Dermis microvascular lymphatic vessel endothelial cell (primary cell): ENCODE data around the gene TEKT5. TPM values are rescaled to one million over a fixed set of nuclear protein-coding genes. Genes with fewer than 3 reads are reported as not detected.

Source experiments
- DNase-seq, 2 donors: peaks; one replicate each; pipeline versions ENCODE4 v3.0.0 to v3.0.0-alpha.2; 2010; ENCODE audit warnings: low read depth in 2 of 2
- total RNA-seq: library from RNA; depleted of rRNA; stranded (reverse); fragments of >200 nt; gene quantifications from 2 replicates; pipeline ENCODE4 v1.2.1, GENCODE V29; 2014

Gene TEKT5
- total RNA-seq, 1 donor from 2014 or later: not detected

DNA sequence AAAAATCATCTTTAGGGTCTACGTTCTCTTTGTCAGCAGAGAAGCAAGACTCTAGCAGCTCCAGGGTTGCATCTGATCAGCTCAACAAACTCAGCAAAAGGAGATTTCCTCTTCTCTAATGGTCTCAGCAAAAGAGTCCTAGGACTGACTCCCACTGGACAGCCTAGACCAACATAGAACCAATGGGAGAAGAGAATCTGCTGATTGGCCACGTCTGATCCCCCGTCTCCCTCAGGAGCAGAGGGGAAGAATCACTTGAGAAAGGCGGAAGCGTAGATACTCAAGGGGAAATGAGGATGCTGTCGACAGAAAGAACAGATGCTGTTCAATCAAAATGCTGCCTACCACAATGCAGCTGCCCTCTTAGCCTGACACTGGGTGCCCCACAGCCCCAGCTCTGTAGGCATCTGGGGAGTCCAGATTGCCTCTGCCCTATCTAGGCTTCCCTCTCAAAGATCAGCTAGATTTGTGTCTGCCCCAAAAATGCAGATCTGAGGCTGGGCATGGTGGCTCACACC lies 82.8 kb downstream of the TEKT5 start:
- no peak for DNase-seq

- no peak for DNase-seq
These were observed 84.1 kb downstream of the TEKT5 start for GRCh38 chr16:10610499-10611184.

DNA sequence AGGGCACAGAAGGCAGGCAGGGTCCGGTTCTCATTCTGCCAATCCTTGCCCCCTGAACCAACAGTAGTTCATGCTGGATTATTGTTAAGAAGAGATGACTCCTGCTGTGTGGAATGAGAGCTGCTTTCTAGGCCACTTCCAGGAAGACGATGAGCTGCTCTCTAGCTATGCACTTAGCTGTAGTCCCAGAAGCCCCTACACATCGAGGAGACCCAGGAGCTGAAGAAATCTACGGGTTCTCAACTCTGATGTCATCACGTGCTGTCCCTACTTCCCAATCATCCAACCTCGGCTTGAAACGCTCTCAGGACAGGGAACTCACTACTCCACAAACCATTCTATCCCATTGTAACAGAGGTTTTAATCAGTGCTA lies 85.3 kb downstream of the TEKT5 start:
- DNase-seq: no peak

DNA sequence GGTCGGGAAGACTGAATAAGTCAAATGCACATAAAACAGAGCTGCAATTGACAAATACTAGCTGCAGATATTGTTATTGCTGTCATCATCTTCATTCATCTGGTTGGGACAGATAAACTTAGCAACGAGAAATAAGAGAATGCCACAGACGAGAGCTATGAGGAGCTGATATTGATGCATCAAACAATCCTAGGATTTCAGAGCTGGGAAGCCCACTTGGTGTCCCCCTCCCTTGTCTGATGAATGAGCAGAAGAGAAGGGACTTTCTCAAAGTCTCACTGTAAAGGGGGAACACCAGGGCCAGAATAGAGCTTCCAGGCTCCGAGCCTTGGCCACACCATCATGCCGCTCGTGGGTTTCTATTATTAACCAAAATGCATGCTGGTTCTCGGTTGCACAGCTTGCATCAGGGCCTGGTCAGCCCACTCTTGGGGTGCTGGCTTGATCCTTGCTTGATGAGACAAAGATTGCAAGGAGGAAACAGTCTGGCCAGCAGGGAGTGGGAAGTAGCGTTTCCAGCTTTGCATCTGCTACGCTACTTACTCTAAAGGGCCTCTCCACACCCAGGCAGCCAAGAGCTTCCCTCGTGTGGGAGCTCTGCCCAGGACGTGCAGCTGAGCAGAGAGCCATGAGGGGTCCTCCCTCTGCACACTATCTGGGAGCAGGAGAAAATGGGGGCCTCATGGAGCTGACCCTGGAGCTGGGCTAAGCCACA lies 85.9 kb downstream of the TEKT5 start:
- no peak for DNase-seq

DNA sequence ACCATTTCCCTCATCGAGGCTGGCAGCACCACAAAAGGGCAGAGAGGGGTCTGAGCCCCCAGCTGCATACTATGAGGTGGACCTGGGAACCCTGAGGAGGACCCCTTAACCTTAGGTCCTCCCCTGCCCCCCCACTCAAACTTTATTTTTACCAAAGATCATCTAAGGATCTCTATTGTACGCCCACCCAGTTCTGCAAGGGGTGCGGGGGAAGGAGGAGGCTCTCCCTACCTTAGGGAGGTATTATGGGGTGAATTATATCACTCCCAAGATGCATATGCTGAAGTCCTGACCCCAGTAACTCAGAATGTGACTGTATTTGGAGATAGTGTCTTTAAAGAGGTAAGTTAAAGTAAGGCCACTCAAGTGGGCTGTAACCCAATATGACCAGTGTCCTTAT lies 87.6 kb downstream of the TEKT5 start:
- no peak for DNase-seq

DNA sequence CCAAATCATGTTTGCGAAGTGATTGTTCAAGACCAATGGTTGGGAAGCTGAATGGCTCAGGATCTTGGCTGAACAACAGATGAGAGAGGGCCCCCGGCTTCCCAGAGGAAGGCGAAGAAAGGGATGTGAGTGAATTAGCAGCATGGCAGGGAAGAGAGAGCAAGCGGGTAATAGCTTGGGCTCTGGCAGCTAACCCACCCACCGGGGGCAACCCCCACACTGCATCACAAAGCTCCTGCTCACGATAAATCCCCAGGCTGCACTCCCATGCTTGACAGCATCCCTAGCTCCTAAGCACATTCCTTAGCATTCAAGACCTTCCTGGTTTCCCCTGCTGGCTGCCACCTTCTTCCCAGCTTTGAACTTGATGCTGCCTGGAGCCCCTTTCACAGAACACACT lies 88.1 kb downstream of the TEKT5 start:
- DNase-seq: no peak

GRCh38 chr16:10605636-10606035 lies 89.1 kb downstream of the TEKT5 start:
- DNase-seq: no peak

DNA sequence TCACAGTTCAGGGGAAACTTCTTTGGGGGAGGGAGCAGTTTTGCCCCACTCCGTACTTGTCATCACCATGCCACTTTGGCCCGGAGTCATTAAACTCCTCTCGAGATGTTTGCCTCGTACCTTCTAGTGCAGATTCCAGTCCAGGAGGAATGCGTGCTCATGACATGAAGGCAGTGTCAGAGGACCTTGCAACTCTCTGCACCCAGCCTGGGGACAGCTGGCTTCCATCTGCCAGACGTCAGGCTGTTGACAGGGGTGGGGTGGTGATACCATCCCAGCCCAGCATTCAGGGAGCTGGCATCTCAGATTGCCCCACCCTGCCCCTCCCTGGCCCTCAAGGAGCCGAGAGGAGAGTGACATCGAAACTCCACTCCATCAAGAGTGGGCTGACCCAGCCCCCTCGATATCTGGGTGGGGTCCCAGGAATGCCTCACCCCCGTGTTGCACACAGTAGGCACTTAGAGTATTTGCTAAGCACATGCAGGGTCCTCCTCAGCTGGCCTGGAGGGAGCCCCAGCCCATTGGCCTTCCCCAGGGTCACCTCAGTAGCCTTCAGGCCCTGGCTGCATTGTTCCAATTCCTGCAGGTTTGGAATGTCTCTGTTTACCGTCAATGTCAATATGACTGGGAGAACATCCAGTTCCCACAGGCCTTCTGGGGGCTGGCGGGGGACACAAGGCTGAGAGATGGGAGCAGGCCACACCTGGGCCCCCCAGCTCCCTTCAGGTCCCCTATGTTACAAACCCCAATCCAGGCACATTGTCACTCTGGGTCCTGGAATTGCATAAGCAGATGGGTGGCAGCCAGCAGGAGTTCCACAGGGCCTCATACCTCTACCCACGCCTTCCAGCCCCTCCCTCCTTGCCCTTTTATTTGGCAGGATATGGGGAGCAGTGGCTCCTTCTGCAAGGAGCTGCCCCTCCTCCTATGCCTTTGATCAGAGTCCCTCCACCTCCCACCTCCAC lies 93.0 kb downstream of the TEKT5 start:
- DNase-seq: no peak

DNA sequence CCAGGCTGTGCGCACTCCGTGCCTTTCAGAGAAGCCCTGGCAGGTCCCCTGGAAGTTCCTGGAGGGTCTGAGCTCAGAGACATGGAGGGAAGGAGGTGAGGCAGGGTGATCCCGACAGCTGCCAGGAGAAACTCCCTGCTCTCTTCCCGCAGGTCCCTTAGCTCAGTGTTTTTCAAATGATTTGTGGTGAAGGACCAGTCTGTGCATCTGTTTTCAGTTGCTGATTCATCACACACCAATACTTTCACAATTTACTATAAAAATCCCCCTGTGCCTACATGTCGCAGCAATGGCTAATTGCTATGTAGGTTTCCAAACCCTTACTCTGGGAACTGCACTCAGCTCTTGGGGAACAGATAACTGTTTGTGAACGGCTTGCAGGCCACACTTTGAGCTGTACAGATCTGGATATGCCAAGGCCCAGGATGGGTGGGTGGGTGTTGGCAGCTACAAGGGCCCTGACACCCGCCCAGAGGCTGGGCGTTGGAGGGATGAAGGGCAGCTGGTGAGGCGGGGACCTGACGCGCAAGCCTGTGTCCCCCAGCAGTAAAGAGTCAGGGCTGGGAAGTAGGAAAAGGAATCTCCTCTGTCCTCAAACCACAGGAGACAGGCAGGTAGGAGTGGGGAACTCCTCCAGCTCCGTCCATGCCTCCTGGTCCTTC lies 93.8 kb downstream of the TEKT5 start:
- DNase-seq: no peak

DNA sequence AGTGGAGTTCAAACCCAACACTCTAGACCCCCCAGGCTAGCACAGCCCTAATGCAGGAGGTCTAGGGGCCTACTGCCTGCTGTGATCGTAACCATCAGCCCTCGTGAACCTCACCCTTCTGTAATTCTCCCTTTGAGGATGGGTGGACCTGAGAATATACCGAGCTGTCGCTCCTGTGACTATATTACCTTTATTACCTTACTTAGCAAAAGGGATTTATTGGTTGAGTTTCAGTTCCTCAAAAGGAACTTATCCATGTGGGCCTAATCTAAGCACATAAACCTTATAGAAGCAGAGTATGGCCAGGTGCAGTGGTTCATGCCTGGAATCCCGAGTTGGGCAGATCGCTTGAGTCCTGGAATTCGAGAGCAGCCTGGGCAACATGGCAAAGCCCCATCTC lies 95.1 kb downstream of the TEKT5 start:
- DNase-seq: no peak

GRCh38 chr16:10598157-10598556 lies 96.6 kb downstream of the TEKT5 start:
- peak; percentile 4 to 28 for DNase-seq

DNA sequence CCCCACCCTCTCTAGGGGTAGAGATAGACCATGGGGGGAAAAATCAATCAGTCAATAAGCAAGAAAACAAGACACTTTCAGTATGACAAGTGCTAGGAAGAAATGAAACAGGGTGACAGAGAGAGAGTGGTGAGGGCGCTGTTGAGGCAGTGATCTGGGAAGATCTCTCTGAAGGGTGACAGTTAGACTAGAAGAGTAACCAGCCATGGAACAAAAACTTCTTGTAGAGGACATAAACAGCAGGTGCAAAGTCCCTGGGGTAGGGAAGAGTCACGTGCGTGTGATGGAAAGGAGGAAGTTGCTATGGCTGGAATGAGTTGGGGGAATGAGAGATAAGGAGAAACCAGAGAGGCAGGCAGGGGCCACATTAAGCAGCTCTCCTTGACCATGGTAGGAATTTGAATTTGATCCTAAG lies 97.5 kb downstream of the TEKT5 start:
- DNase-seq: no peak

- DNase-seq: no peak
These were observed 100.3 kb downstream of the TEKT5 start for GRCh38 chr16:10594312-10594950.

- DNase-seq: no peak
These were observed 102.1 kb downstream of the TEKT5 start for GRCh38 chr16:10592611-10593010.

- no peak for DNase-seq
These were observed 104.4 kb downstream of the TEKT5 start for GRCh38 chr16:10590342-10590741.

DNA sequence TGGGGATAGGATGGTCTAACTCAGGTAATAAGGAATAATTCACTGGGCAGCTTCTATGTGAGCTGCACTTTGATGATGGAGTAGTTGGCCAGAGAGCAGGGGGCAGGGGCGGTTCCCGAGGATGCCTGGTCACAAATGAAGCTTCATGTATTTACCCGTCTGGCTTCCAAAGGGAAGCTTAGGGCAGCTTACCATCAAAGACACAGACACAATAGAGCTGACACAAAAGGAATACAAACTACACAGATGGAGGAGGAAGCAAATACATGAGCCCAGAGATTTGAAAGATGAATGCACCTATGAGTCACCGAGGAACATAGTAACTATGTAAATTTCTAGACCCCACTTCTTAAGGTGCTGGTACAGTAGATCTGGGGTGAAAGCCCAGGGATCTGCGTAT lies 105.6 kb downstream of the TEKT5 start:
- no peak for DNase-seq

GRCh38 chr16:10587622-10588021 lies 107.1 kb downstream of the TEKT5 start:
- DNase-seq: no peak

- no peak for DNase-seq
These were observed 109.7 kb downstream of the TEKT5 start for GRCh38 chr16:10584981-10585438.

DNA sequence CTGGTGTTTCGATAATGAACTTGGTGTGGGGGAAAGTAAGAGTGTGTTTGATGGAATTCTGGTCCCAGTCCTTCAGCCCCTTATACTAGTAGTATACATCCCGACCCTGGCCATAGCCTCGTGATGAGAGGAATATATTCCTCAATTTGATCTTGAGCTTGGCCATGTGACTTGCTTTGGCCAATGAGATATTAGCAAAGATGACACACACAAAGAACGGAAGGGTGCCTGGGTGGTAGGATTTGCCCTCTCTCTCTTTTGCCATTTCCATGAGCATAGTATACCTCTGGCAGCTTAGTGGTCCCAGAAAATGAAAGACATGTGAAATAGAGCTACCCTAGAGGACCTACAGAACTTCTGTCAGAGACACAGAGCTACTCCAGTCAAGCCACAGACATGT lies 111.5 kb downstream of the TEKT5 start:
- DNase-seq: no peak

DNA sequence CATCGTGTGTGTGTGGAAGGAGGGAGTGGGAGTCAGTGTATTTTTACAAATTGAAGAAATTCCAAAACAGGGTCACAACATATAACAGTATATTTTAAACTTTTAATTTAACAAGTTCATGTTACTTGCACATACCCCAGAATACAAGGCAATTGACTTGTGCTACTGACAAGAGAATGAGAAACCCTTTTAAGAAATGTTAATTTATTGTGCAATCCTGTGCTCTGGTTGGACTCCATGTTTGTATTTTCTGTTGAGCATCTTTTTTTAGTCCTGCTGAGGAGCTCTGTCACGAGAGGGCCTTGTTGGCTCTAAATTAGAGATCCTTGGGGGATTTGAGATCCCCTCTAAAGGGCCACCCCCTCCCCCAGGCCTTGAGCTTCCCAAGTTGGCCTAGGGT lies 113.2 kb downstream of the TEKT5 start:
- DNase-seq: no peak

GRCh38 chr16:10580883-10581247 lies 113.9 kb downstream of the TEKT5 start:
- DNase-seq: no peak
